Uterus (tissue), 4 donors: ENCODE measurements around the gene SAC3D1. TPM values are rescaled to one million over a fixed set of nuclear protein-coding genes. Genes with fewer than 3 reads are reported as not detected.
A peak's percentile ranks its signal among the peaks of the same experiment; 100 is the strongest.

Experiments
- DNase-seq, 2 donors: peaks; one replicate each; pipeline ENCODE4 v3.0.0-alpha.2; 2019 to 2020
- H3K27ac ChIP-seq, 2 donors: fragments of 200-600 bp; sonication (generic); 1 replicate in 1 of 2; 2 replicates in 1 of 2; pipeline ENCODE4 v1.5.1; 2016 to 2018
- H3K27me3 ChIP-seq, 2 donors: fragments of 200-600 bp; sonication (generic); one replicate each; pipeline ENCODE4 v1.5.1; 2018 to 2019; ENCODE audit warnings: control low read depth in 1 of 2
- H3K36me3 ChIP-seq, 2 donors: fragments of 200-600 bp; sonication (generic); one replicate each; pipeline ENCODE4 v1.5.1; 2019; ENCODE audit warnings: control low read depth in 1 of 2
- H3K4me1 ChIP-seq, 2 donors: fragments of 200-600 bp; sonication (generic); one replicate each; pipeline ENCODE4 v1.5.1; 2018 to 2019; ENCODE audit warnings: control low read depth in 1 of 2
- H3K4me3 ChIP-seq, 2 donors: fragments of 200-600 bp; sonication (generic); 1 replicate in 1 of 2; 2 replicates in 1 of 2; pipeline ENCODE4 v1.5.1; 2018 to 2019; ENCODE audit warnings: mild to moderate bottlenecking in 1 of 2
- H3K9me3 ChIP-seq, 2 donors: fragments of 200-600 bp; sonication (generic); one replicate each; pipeline ENCODE4 v1.5.1; 2019; ENCODE audit warnings: control low read depth in 1 of 2
- CTCF ChIP-seq, 4 experiments: fragments of 200-600 bp in 2 of 4; fragments of 450-650 bp in 2 of 4; sonication (generic) in 2 of 4; IDR thresholded peaks; one replicate each; pipeline ENCODE4 v1.5.1; 2016 to 2019; ENCODE audit warnings: antibody characterized with exemption in 4 of 4, mild to moderate bottlenecking in 2 of 4, moderate library complexity in 1 of 4
- POLR2A ChIP-seq, 2 donors: fragments of 450-650 bp; IDR thresholded peaks; one replicate each; pipeline ENCODE4 v1.6.1; 2016; ENCODE audit warnings: antibody characterized with exemption in 2 of 2, mild to moderate bottlenecking in 1 of 2, moderate library complexity in 1 of 2
- intact Hi-C: fragments of 100-400 bp; cut with DNase I; formaldehyde crosslinking; loops from one replicate; pipeline ENCODE4 v1.15.1; 2023; ENCODE audit warnings: low total_unique reads
- total RNA-seq, 4 donors: library from RNA; depleted of rRNA in 3 of 4; stranded (reverse); fragments of >200 nt in 3 of 4; gene quantifications; one replicate each; pipeline versions ENCODE4 v1.1.0 to v1.2.4, GENCODE V29; 2014 to 2023
- donor health status: DM: yes; HTN: yes; CAD: no.

SAC3D1 gene
- total RNA-seq, 4 donors from 2014 or later: 1.5 to 22.3 (median 7.9) TPM

GRCh38 chr11:65026810-65027209, 14.2 kb upstream of the SAC3D1 start:
- TF ChIP-seq CTCF (IDR thresholded peaks at IDR 0.05): no peak
- no peak for TF ChIP-seq POLR2A (IDR thresholded peaks at IDR 0.05)
- H3K36me3 ChIP-seq: no peaks in the 10 kb centered on the region
- H3K9me3 ChIP-seq: no peaks in the 10 kb centered on the region
- no peak for DNase-seq
- no peaks in the 10 kb centered on the region for H3K4me1 ChIP-seq
- peak overlapping the region; percentile 62 to 64 for H3K4me3 ChIP-seq
- no peaks in the 10 kb centered on the region for H3K27me3 ChIP-seq
- peak overlapping the region; percentile 88 to 92 for H3K27ac ChIP-seq
- intact Hi-C loops: no loop called here

GRCh38 chr11:65027213-65028067, 13.6 kb upstream of the SAC3D1 start, which contains the start of gene SNX15:
SNX15 (plus strand) TSS chr11:65027439; CDS start chr11:65027538, 99 bp downstream.
- TF ChIP-seq POLR2A (IDR thresholded peaks at IDR 0.05) (peak; percentile 76 to 78), CTCF (IDR thresholded peaks at IDR 0.05) (peak; percentile 57 to 81 (median 73))
- H3K27ac ChIP-seq: peak within 1 kb of the TSS; percentile 88 to 92
- peak within 1 kb of the TSS; percentile 62 to 64 for H3K4me3 ChIP-seq
- no peaks in the 10 kb centered on the region for H3K27me3 ChIP-seq
- no peaks in the 10 kb centered on the region for H3K4me1 ChIP-seq
- intact Hi-C loops: no loop called here
- H3K36me3 ChIP-seq: no peaks in the 10 kb centered on the region
- DNase-seq: peak; percentile 94 to 95
- H3K9me3 ChIP-seq: no peaks in the 10 kb centered on the region

- no peaks in the 10 kb centered on the region for H3K36me3 ChIP-seq
- no peak for DNase-seq
- H3K27me3 ChIP-seq: no peaks in the 10 kb centered on the region
- intact Hi-C loops: no loop called here
- no peak for TF ChIP-seq POLR2A (IDR thresholded peaks at IDR 0.05)
- TF ChIP-seq CTCF (IDR thresholded peaks at IDR 0.05): no peak
- no peak overlapping the region for H3K4me3 ChIP-seq
- no peak overlapping the region for H3K27ac ChIP-seq
- H3K4me1 ChIP-seq: no peaks in the 10 kb centered on the region
- no peaks in the 10 kb centered on the region for H3K9me3 ChIP-seq
These were observed 8.8 kb upstream of the SAC3D1 start for GRCh38 chr11:65032216-65032615.

GRCh38 chr11:65034423-65034822, 6.6 kb upstream of the SAC3D1 start:
- TF ChIP-seq POLR2A (IDR thresholded peaks at IDR 0.05): no peak
- TF ChIP-seq CTCF (IDR thresholded peaks at IDR 0.05): no peak
- H3K9me3 ChIP-seq: no peaks in the 10 kb centered on the region
- no peaks in the 10 kb centered on the region for H3K27me3 ChIP-seq
- H3K36me3 ChIP-seq: no peaks in the 10 kb centered on the region
- intact Hi-C loops: no loop called here
- H3K27ac ChIP-seq: no peak overlapping the region
- DNase-seq: no peak
- H3K4me3 ChIP-seq: no peak overlapping the region
- no peaks in the 10 kb centered on the region for H3K4me1 ChIP-seq

- H3K9me3 ChIP-seq: no peaks in the 10 kb centered on the region
- intact Hi-C loops: no loop called here
- no peak for DNase-seq
- TF ChIP-seq POLR2A (IDR thresholded peaks at IDR 0.05) (no peak), CTCF (IDR thresholded peaks at IDR 0.05) (no peak)
- no peaks in the 10 kb centered on the region for H3K36me3 ChIP-seq
- H3K4me1 ChIP-seq: peaks cover 0 to 4% of the 10 kb centered on the region in 2 donors
- no peaks in the 10 kb centered on the region for H3K27me3 ChIP-seq
- no peak overlapping the region for H3K27ac ChIP-seq
- H3K4me3 ChIP-seq: no peak overlapping the region
These were observed 5.4 kb upstream of the SAC3D1 start for GRCh38 chr11:65035579-65035978.
